ENCODE measurements around the gene LSM4.

Gene LSM4

DNA sequence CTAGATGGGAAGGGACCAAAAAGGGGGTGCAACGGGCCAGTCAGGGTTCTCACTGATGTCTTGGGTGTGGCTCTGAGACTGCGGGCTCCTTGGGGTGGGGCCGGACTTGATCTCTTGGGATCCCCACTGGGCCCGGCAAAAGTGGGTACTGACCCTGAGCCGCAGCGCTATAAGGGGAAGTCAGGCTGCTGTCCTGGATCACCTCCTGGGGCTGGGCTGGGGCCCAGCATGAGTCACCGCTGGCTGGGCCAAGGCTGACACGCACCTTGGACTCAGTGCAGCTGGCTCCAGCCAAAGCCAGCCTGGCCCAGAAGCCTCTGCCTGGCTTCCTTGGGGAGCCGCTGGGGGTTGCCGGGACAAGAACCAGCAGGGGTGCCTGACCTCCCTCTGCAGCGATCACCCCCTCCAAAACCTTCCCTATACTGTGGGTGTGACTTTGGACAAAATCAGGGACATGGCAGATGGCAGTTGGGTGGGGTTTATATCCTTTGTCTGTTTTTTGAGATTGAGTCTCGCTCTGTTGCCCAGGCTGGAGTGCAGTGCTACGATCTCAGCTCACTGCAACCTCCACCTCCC is 48.0 kb downstream of the LSM4 start:
- DNase-seq (ENCODE audit: low read depth), result peak; percentile 61

DNA sequence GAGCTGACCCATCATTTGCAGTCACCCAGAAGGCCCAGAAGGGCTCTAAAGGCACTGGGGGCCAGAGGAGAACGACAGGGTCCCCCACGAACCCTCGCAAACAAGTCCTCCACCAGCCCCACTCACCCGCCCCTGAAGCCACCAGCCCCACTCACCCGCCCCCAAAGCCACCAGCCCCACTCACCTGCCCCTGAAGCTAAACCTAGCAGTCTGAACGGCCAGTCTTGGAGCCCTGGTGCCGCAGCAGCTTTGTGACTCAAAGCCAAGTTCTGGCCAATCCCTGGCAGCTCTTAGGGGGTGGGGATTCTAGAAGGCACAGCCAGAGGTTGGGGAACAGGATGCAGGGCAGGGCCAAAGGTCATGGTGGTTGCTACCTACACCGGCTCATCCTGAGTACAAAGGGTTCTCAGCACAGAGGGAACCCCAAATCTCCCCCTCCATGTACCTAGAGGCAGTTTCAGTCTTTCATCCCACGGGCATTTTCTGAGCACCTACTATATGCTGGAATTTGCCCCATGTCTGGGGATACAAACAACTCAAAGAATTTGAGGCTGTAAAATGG is 48.6 kb downstream of the LSM4 start, which contains the start of gene IQCN:
Gene IQCN (minus strand): TSS at position 234 of the 562 bp plus-strand sequence. CDS start 4,974 bp downstream, outside the sequence.
- DNase-seq (ENCODE audit: low read depth), result no peak

DNA sequence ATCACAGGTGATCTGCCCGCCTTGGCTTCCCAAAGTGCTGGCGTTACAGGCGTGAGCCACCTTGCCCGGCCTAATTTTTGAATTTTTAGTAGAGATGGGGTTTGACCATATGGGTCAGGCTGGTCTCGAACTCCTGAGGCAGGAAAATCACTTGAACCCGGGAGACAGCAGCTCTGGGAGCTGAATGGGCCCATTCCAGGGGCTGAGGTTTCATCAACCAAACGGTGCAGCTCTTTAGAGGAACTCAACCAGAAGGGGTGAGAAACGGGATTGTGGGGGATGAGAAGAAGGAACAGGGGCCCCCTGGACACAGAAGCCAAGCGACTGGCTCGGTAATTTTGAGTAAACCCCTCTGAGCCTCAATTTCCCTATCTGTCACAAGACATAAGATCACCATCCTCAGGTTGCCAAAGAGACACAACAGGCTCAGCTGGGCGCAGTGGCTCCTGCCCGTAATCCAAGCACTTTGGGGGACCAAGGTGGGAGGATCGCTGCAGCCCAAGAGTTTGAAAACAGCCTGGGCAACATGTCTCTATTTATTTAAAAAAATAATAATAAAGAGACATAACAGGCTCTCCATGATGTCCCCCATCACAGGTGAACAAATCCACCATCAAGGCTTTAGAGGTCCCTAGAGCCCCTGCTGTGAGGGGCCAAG is 49.2 kb downstream of the LSM4 start:
- no peak for DNase-seq (ENCODE audit: low read depth)

DNA sequence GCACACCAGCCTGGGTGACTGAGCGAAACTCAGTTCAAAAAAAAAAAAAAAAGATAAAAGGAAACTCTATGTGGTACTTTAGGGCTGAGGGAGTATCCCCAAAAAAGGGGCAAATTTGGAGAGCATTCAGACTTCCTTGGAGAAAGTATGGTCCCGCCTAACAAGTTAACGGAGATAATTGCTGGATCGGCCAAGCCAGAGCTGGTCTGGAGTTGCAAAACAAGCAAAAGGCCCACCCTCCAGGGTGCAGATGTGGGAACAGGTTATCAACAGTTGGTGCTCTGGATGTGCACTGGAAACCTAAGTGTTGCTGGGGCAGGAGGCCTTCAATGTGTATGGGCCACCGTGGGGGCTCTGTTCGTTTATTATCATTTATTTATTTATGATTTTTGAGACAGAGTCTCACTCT is 51.4 kb downstream of the LSM4 start:
- DNase-seq (ENCODE audit: low read depth), result no peak

DNA sequence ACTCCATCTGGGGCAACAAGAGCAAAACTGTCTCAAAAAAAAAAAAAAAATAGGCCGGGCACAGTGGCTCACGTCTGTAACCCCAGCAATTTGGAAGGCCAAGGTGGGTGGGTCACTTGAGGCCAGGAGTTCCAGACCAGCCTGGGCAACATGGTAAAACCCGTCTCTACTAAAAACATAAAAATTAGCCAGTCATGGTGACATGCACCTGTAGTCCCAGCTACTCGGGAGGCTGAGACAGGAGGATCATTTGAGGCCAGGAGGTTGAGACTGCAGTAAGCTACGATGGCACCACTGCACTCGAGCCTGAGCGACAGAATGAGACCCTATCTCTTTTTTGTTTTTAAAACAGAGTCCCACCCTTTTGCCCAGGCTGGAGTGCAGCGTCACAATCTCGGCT is 52.5 kb downstream of the LSM4 start:
- DNase-seq (ENCODE audit: low read depth), result no peak

DNA sequence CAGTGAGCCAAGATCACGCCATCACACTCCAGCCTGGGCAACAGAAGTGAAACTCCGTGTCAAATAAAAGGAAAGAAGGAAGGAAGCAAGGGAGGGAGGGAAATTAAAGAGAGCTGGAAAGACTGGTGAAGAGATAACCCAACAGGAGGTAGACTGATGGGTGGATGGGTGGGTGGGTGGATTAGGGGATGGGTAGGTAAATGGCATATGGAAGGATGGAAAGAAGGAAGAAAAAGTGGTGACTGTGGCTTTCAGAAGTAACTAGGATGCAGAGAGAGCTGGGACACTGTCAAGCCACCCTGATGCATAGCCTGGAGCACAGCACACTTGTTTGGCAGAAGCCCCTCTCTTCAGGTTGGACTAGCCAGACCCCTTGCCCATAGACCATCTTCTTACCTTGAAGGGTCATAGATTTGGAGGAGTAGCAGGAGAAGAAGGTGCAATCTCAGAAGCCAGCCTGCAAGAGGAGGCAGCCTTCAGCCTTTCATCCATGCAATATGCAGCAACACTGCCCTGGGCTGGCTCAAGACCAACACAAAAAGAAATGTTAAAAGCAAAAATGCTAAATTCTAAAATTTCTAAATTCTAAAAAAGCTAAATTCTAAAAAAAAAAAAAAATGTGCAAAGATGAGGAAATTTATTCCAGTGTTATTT is 53.7 kb downstream of the LSM4 start:
- no peak for DNase-seq (ENCODE audit: low read depth)

DNA sequence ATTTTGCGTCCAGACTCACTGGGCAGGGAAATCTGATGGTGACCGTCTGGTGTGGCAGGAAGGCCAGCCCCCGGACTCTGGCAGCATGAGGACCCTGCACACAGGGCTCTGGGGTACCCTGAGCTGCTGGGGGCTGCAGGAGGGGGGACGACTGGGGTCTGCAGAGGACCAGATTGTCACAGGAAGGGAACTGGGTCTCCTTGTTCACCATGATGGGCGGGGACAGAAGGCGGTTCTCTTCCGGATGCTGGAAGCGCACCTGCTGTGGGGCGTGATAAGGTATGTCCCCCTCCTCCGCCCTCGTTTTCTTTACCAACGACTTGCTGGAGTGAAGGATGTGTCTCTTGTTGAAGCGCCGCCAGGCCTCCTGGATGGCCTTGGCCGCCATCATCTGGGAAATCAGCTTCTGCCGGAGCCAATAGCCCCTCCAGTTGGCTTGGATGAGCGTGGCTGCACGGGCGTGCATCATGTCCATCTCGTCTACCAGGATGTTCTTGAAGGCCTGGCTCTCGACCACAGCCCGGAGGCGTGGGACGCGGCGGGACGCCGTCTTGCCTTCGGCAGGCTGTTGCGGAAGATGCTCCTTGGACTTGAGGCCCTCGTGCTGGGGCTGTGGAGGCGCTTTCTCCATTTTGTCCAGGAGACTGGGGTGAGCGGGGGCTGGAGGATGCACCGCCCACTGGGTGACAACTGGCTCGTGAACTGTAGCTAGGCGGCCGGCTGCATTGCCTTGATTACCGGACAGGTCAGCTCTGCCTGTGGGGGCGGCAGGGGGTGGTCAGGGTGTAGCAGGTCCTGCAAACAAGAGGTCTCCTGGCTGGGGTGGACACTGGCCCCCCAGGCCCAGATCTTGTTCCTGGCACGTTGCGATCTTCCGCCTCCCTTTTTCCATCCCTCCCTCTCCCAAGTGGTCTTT is 55.8 kb downstream of the LSM4 start:
- DNase-seq (ENCODE audit: low read depth), result no peak

DNA sequence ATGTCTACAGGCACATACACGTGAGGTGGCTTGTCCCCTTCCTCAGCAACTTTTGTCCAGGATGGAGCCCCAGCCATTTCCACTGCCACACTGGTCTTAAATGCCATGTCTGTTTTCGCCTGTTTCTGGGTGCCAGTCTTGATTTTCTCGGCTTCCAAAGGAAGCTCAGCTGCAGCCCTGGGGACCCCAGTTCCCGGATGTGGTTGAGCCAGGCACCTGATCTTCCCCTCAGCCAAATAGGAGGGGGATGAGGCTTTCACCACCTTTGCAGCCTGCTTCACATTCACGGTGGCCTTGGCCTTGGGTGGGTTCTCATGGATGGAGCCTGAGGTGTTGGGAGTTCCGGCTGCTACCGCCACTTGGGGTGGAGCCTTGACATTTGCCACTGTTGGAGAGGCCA is 57.3 kb downstream of the LSM4 start:
- no peak for DNase-seq (ENCODE audit: low read depth)

DNA sequence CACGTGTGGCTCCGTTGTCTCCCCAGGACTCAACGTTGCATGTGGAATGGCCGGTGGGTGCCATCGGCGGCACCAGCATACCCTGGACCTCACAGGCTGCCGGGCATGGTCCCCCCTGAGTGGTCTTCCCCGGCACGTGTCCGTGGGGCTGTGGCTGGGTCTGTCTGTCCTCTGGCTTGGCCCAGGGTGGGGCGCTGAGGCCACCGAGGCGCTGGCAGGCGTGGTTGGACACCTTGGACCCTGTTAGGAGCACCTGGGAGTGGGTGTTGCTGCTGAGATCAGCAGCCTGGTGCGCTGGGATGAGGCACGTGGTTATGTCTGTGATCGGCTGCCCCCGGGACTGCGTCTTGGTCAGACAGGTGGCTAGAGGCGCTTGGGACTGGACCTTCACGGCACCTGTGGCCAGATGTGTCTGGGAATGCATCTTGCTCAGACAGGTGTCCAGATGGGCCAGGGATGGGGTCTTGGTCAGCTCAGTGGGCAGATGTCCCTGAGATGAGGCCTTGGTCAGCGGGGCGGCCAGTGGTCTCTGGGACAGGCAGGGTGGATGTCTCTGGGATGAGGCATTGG is 57.8 kb downstream of the LSM4 start:
- DNase-seq (ENCODE audit: low read depth), result no peak

DNA sequence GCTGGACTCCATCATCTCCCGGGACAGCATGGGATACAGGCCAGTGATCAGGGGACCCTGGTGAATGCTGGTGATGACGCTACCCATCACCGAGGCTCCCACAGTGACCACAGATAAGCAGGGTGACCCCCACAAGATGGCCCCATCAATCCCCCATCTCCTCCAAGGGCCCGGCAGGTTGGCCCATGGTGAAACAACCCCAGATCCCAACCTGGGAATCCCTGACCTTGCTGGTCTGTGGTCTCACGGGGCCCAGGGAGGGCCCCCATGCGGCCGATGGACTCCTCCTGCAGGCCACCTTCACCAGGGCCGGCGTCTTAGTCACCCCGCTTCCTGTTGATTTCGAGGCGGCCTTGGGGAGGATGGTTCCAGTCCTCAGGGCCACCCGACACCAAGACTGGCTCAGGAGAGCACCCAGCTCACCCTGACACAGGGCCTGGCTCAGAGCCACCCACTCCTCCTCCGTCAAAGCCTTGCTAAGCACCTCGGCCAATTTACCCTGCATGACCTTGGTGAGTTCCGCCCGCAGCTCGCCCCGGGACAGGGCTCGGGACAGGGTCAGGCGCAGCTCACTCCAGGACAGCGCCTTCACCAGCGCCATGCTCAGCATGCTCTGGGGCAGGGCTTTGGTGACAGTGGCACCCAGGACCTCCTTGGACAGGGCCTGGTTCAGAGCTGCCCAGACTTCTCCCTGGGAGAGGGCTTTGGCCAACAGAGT is 58.6 kb downstream of the LSM4 start:
- no peak for DNase-seq (ENCODE audit: low read depth)

DNA sequence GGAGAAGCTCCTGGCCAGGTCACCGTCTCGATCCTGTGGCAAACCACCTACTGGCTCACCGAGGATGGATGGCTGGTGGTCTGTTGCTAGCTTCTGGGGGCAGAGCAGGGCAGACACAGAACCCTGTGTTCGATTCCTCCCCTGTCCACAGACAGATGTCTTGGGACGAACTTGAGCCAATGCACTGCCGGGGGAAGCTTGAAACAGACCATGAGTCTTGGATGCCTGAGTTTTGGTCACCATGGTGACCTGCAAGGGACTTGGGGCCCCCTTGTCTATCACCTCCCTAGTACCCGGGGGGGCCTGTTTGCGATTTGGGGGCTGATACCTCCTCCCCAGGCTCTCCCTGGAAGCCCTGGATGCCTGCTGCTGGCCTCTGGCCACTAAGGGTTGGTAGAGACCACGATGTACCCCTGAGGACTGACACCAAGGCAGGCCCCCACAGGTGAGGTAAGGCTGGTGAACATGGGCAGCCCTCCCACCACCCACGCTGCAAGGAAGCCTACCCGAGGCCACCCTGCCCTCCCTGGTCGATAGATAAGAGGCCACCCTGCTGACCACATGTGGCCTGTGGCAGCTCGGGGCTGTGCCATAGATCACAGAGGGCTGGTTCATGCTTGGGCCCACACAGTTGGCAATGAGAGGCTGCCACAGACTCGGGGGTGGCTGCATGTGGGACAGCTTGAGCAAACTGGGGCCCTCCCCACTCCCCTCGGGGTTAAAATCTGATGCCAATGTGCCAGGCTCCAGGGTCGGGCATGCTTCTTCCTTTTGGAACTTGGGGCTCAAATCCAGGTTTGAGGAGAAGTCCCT is 59.3 kb downstream of the LSM4 start:
- no peak for DNase-seq (ENCODE audit: low read depth)

DNA sequence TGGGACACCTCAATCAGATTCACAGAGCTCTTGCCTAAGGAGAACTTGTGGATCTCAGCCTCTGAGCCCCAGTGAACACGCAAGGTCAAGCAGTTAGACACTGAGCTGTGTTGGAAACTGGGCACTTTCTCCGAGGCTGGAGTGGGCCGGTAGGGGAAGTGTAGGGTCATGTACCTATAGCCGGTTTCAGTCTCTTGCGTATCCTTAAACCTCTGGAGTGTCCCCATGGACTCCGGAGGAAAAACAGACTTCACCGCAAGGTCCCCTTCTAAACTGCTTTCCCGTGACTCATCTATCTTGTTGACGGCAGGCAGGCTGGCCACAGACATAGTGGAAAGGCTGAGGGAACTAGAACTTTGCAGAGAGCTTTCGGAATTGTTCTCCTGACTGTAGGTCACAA is 60.0 kb downstream of the LSM4 start:
- DNase-seq (ENCODE audit: low read depth), result no peak

DNA sequence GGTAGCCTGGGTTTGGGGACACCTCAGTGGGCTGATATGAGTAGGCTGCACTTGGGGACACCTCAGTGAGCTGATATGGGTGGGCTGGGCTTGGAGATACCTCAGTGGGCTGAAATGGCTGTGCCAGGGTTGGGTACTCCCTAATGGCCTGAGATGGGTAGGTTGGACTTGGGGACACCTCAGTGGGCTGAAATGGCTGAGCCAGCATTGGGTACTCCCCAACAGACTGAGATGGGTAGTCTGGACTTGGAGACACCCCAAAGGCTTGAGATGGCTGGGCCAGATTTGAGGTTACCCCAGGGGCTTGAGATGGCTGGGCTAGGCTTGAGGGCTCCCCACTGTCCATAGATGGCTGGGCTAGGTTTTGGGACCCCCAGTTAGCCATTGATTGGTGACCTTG is 60.7 kb downstream of the LSM4 start:
- DNase-seq (ENCODE audit: low read depth), result no peak

DNA sequence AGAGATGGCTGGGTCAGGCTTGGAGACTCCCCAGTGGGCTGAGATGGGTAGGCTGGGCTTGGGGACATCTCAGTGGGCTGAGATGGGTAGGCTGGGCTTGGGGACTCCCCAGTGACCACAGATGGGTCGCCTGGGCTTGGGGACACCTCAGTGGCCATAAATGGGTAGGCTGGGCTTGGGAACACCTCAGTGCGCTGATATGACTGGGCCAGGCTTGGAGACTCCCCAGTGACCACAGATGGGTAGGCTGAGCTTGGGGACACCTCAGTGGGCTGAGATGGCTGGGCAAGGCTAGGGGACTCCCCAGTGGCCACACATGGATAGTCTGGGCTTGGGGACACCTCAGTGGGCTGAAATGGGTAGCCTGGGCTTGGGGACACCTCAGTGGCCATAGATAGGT is 61.4 kb downstream of the LSM4 start:
- DNase-seq (ENCODE audit: low read depth), result no peak

DNA sequence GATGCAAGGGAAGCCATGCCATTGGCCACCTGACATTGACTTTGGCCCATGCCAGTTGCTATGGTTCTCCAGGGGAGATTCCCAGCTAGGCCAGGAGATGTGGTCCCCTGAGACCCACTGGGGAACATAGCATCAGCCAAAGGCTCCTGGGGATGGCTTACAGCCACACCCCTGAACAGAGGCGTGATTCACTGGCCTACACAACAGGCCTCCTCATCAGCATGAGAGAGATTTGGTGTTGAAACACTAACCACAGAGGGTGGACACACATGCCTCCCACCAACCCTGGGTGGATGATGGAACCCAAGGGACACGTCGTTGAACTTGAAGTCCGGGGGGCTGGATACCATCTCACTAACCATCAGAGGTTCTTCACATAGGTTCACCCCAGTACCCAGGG is 63.0 kb downstream of the LSM4 start:
- DNase-seq (ENCODE audit: low read depth), result no peak

DNA sequence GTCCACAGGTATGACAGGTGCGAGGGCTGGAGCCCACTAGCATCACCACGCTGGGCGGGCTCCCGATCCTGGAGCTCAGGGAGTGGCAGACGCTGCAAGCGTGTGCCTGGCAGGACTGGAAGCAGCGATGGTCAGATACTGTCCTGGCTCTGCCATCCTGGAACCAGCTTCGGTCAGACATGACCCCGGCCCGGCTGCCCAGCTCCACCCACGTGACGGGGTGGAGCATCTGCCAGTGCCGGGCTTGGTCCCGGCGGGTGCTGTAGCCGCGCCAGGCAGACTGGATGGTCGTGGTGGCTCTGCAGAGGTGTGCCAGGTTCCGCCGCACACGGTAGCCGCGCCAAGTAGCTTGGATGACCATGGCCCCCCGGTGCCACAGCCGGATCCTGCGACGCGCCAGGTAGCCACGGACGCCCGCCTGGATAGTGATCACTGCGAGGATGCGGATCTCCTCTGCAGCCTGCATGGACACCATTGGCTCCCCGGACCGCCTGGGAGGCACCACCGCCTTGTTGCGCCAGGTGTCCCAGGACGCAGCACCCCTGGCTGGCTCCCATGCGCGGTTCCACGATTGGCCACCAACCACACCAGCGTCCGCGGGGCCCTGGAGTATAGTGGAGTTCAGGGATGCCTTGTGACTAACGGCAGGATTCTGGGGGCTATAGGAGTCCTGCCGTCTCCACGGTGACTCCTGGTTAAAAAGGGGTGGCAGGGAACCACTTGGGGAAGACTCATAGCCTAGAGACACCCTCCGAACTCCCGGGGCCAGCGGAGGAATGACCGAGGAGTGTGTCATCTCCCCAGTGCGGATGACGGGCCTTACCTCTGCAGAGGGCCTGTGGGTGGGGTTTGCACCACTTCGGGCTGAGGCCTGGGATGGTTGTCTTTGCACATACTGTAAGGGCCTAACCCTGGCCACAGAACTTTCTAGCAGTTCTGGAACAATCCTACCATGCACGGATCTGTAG is 65.1 kb downstream of the LSM4 start:
- no peak for DNase-seq (ENCODE audit: low read depth)

All from GM04503 (cell line).